Endodermal cell (in vitro differentiated cells): ENCODE results near the gene CCND2. TPM values are rescaled to one million over a fixed set of nuclear protein-coding genes. Genes with fewer than 3 reads are reported as not detected.

Source experiments
- DNase-seq: peaks from one replicate; pipeline ENCODE4 v3.0.0-alpha.2; 2017
- H3K27ac ChIP-seq: 2 replicates; pipeline ENCODE4 v1.5.1; 2013; ENCODE audit warnings: mild to moderate bottlenecking, low read depth, low read length, moderate library complexity
- H3K27me3 ChIP-seq: 2 replicates; pipeline ENCODE4 v1.6.1; 2013; ENCODE audit warnings: mild to moderate bottlenecking, low read length, moderate library complexity; ENCODE audit not compliant: insufficient read depth, control insufficient read depth, poor library complexity, severe bottlenecking
- H3K36me3 ChIP-seq: 2 replicates; pipeline ENCODE4 v1.7.0; 2013; ENCODE audit warnings: mild to moderate bottlenecking, low read length, moderate library complexity; ENCODE audit not compliant: control insufficient read depth, insufficient read depth
- H3K4me1 ChIP-seq: one replicate; pipeline ENCODE4 v1.7.0; 2013; ENCODE audit warnings: low read length; ENCODE audit not compliant: control insufficient read depth, insufficient read depth
- H3K4me3 ChIP-seq: 2 replicates; pipeline ENCODE4 v1.5.1; 2013; ENCODE audit warnings: mild to moderate bottlenecking, low read length, moderate library complexity
- H3K9ac ChIP-seq: 2 replicates; pipeline ENCODE4 v1.6.1; 2013; ENCODE audit warnings: mild to moderate bottlenecking, low read length, moderate library complexity; ENCODE audit not compliant: poor library complexity, severe bottlenecking; ENCODE audit errors: extremely low read depth
- H3K9me3 ChIP-seq: 2 replicates; pipeline ENCODE4 v1.6.1; 2013; ENCODE audit warnings: mild to moderate bottlenecking, low read length, moderate library complexity; ENCODE audit not compliant: control insufficient read depth
- H3K27ac Mint-ChIP-seq: 2 replicates; pipeline ENCODE4 v1.8.0; 2020; ENCODE audit warnings: mixed read lengths
- H3K27me3 Mint-ChIP-seq: 2 replicates; pipeline ENCODE4 v1.8.0; 2021; ENCODE audit warnings: mild to moderate bottlenecking, mixed read lengths; ENCODE audit not compliant: insufficient read depth
- H3K36me3 Mint-ChIP-seq: 2 replicates; pipeline ENCODE4 v1.8.0; 2020; ENCODE audit warnings: low read depth, mixed read lengths
- H3K4me1 Mint-ChIP-seq: 2 replicates; pipeline ENCODE4 v1.8.0; 2020; ENCODE audit warnings: mixed read lengths
- H3K4me3 Mint-ChIP-seq: 2 replicates; pipeline ENCODE4 v1.8.0; 2020; ENCODE audit warnings: mild to moderate bottlenecking, moderate library complexity, mixed read lengths
- H3K9me3 Mint-ChIP-seq: 2 replicates; pipeline ENCODE4 v1.8.0; 2020; ENCODE audit warnings: mild to moderate bottlenecking, mixed read lengths
- CTCF ChIP-seq: fragments of 200-600 bp; sonication (generic); conservative IDR thresholded peaks from 2 replicates; pipeline ENCODE4 v1.5.0; 2021; ENCODE audit warnings: antibody characterized with exemption, mild to moderate bottlenecking
- WGBS, 2 experiments: methylation state at CpG; one replicate each; pipeline versions ENCODE4 v1.1.5 to v1.1.7; 2013; ENCODE audit warnings: missing lambda C conversion rate in 2 of 2, mixed read lengths in 1 of 2; ENCODE audit not compliant: insufficient coverage in 1 of 2, insufficient read length in 1 of 2; 5-methylcytosine and 5-hydroxymethylcytosine counted together
- total RNA-seq, 2 donors: library from RNA; stranded (reverse); fragmentation: NEBNext Ultra II Directional in 1 of 2; extraction: Animal tissue kit (Norgen Biotek cat#: 25700) in 1 of 2; gene quantifications; 2 replicates in 1 of 2; 3 replicates in 1 of 2; pipeline ENCODE4 v1.2.1, GENCODE V29; 2021

Gene CCND2
- total RNA-seq, 2 donors from 2014 or later = 286 to 362 TPM

- H3K4me3 ChIP-seq = no peak overlapping the region
- no peak for TF ChIP-seq CTCF
- Mint-ChIP-seq H3K27me3 (peaks cover 25% of the 10 kb centered on the region), H3K36me3 (no peaks in the 10 kb centered on the region), H3K4me1 (peaks cover 21% of the 10 kb centered on the region), H3K27ac (no peak overlapping the region), H3K4me3 (no peak overlapping the region), H3K9me3 (no peaks in the 10 kb centered on the region)
- peaks cover 11% of the 10 kb centered on the region for H3K9me3 ChIP-seq
- no peak overlapping the region for H3K27ac ChIP-seq
- no peaks in the 10 kb centered on the region for H3K4me1 ChIP-seq
- 90 to 93% methylated on average over 3 to 5 of the region's 5 CpGs for WGBS, 2 experiments
- H3K36me3 ChIP-seq = no peaks in the 10 kb centered on the region
- peak; percentile 42 for DNase-seq
- no peaks in the 10 kb centered on the region for H3K27me3 ChIP-seq
- no peak overlapping the region for H3K9ac ChIP-seq
Observed at GRCh38 chr12:4227046-4227445, 46.5 kb upstream of the CCND2 start.

DNA sequence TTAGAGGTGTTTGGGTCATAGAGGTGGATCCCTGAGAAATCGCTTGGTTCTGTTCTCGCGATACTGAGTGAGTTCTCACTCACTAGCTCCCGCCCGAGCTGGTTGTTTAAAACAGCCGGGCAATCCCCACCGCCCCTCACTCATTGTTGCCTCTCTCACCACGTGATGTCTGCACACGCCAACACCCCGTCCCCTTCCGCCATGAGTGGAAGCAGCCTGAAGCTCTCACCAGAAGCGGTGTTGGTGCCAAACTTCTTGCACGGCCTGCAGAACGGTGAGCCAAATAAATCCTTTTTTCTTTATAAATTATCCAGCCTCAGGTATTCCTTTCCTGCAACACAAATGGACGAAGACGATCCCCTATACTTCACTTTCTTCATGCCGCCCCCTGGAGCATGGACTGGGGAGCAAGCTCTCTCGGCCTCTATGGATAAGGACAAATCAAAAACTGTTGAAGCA, 45.4 kb upstream of the CCND2 start:
- peak; percentile 84 for DNase-seq

GRCh38 chr12:4230526-4230925, 43.0 kb upstream of the CCND2 start:
- H3K36me3 ChIP-seq = no peaks in the 10 kb centered on the region
- DNase-seq = no peak
- peaks cover 9% of the 10 kb centered on the region for H3K27me3 ChIP-seq
- Mint-ChIP-seq H3K27me3 (peaks cover 21% of the 10 kb centered on the region), H3K4me1 (peaks cover 14% of the 10 kb centered on the region), H3K36me3 (no peaks in the 10 kb centered on the region), H3K27ac (no peak overlapping the region), H3K4me3 (no peak overlapping the region), H3K9me3 (no peaks in the 10 kb centered on the region)
- H3K4me3 ChIP-seq = no peak overlapping the region
- H3K9ac ChIP-seq = no peak overlapping the region
- 81 to 96% methylated on average over 4 to 6 of the region's 6 CpGs for WGBS, 2 experiments
- no peaks in the 10 kb centered on the region for H3K9me3 ChIP-seq
- H3K4me1 ChIP-seq = no peaks in the 10 kb centered on the region
- no peak for TF ChIP-seq CTCF
- H3K27ac ChIP-seq = no peak overlapping the region

More for the DNA sequence above, 45.4 kb upstream of the CCND2 start:
- H3K9me3 ChIP-seq = peaks cover 2% of the 10 kb centered on the region
- no peaks in the 10 kb centered on the region for H3K36me3 ChIP-seq
- H3K27ac Mint-ChIP-seq = peak overlapping the region; percentile 42
- H3K27ac ChIP-seq = no peak overlapping the region
- peaks cover 1% of the 10 kb centered on the region for H3K27me3 ChIP-seq
- H3K4me1 ChIP-seq = no peaks in the 10 kb centered on the region
- H3K27me3 Mint-ChIP-seq = peaks cover 26% of the 10 kb centered on the region
- peak; percentile 86 for TF ChIP-seq CTCF
- no peak overlapping the region for H3K4me3 ChIP-seq
- H3K4me3 Mint-ChIP-seq = peak overlapping the region; percentile 55
- H3K9me3 Mint-ChIP-seq = no peaks in the 10 kb centered on the region
- no peak overlapping the region for H3K9ac ChIP-seq
- H3K4me1 Mint-ChIP-seq = peaks cover 21% of the 10 kb centered on the region
- H3K36me3 Mint-ChIP-seq = no peaks in the 10 kb centered on the region
- WGBS, 2 experiments = 85 to 86% methylated on average over 8 to 18 of the region's 18 CpGs
